ENCODE results near the gene ZFP28.

Gene ZFP28

GRCh38 chr19:56577719-56578602, 39.2 kb downstream of the ZFP28 start:
- Histone ChIP-seq H3K4me1 (ENCODE audit: control insufficient read depth, insufficient read depth, low read depth, low read length) (no peaks in the 10 kb centered on the region), H3K4ac (ENCODE audit: low read depth in 1 of 2, low read length in 2 of 2) (no peak overlapping the region), H3K23ac (ENCODE audit: low read length in 2 of 2) (no peak overlapping the region), H3K9ac (ENCODE audit: low read length) (no peak overlapping the region), H2BK15ac (ENCODE audit: low read depth, poor library complexity, severe bottlenecking) (no peak overlapping the region), H3K27me3 (ENCODE audit: control insufficient read depth in 1 of 2, insufficient read depth in 1 of 2, low read length in 2 of 2) (no peaks in the 10 kb centered on the region), H2BK5ac (ENCODE audit: low read depth, low read length, poor library complexity, severe bottlenecking) (no peak overlapping the region), H3K4me3 (ENCODE audit: insufficient read depth in 1 of 2, low read depth in 1 of 2, low read length in 2 of 2) (peak overlapping the region in 1 of 2 experiments; percentile 66), H2BK12ac (ENCODE audit: low read length in 2 of 2) (no peak overlapping the region), H3K4me2 (ENCODE audit: low read length, poor library complexity, severe bottlenecking) (no peak overlapping the region), H3K14ac (ENCODE audit: low read length in 2 of 2) (no peak overlapping the region), H3K36me3 (ENCODE audit: control insufficient read depth in 1 of 2, insufficient read depth in 2 of 2, low read depth in 1 of 2, low read length in 2 of 2) (peaks cover 4 to 52% of the 10 kb centered on the region in 2 experiments), H3K9me3 (ENCODE audit: control insufficient read depth, low read length) (peaks cover 100% of the 10 kb centered on the region), H2BK120ac (ENCODE audit: low read depth, low read length) (no peak overlapping the region), H3K79me1 (replicated peaks; ENCODE audit: low read length, poor library complexity, severe bottlenecking) (no peaks in the 10 kb centered on the region), H2AFZ (ENCODE audit: low read depth, low read length) (no peak overlapping the region), H3K27ac (ENCODE audit: low read length, poor library complexity, severe bottlenecking) (no peak overlapping the region), H2AK5ac (ENCODE audit: low read length, severe bottlenecking) (no peak overlapping the region), H4K91ac (ENCODE audit: low read length) (no peak overlapping the region), H4K8ac (ENCODE audit: low read length) (no peak overlapping the region), H3K18ac (ENCODE audit: low read depth in 1 of 2, low read length in 2 of 2) (no peak overlapping the region)
- 96% methylated on average over 10 of the region's 11 CpGs for WGBS
- no peak for DNase-seq

GRCh38 chr19:56594446-56594782, 55.7 kb downstream of the ZFP28 start:
- Histone ChIP-seq H4K91ac (ENCODE audit: low read length) (no peak overlapping the region), H3K9ac (ENCODE audit: low read length) (peak overlapping the region; percentile 93), H2BK15ac (ENCODE audit: low read depth, poor library complexity, severe bottlenecking) (no peak overlapping the region), H3K18ac (ENCODE audit: low read depth in 1 of 2, low read length in 2 of 2) (no peak overlapping the region), H3K14ac (ENCODE audit: low read length in 2 of 2) (no peak overlapping the region), H3K79me1 (replicated peaks; ENCODE audit: low read length, poor library complexity, severe bottlenecking) (peaks cover 17% of the 10 kb centered on the region), H3K27ac (ENCODE audit: low read length, poor library complexity, severe bottlenecking) (no peak overlapping the region), H2AFZ (ENCODE audit: low read depth, low read length) (peak overlapping the region; percentile 55), H2BK120ac (ENCODE audit: low read depth, low read length) (no peak overlapping the region), H3K23ac (ENCODE audit: low read length in 2 of 2) (no peak overlapping the region), H3K4me1 (ENCODE audit: control insufficient read depth, insufficient read depth, low read depth, low read length) (peaks cover 6% of the 10 kb centered on the region), H3K36me3 (ENCODE audit: control insufficient read depth in 1 of 2, insufficient read depth in 2 of 2, low read depth in 1 of 2, low read length in 2 of 2) (peaks cover 14 to 18% of the 10 kb centered on the region in 2 experiments), H2AK5ac (ENCODE audit: low read length, severe bottlenecking) (no peak overlapping the region), H3K4me3 (ENCODE audit: insufficient read depth in 1 of 2, low read depth in 1 of 2, low read length in 2 of 2) (peak overlapping the region in 1 of 2 experiments; percentile 100), H3K4me2 (ENCODE audit: low read length, poor library complexity, severe bottlenecking) (no peak overlapping the region), H2BK12ac (ENCODE audit: low read length in 2 of 2) (no peak overlapping the region), H3K9me3 (ENCODE audit: control insufficient read depth, low read length) (peaks cover 32% of the 10 kb centered on the region), H4K8ac (ENCODE audit: low read length) (no peak overlapping the region), H3K4ac (ENCODE audit: low read depth in 1 of 2, low read length in 2 of 2) (no peak overlapping the region), H2BK5ac (ENCODE audit: low read depth, low read length, poor library complexity, severe bottlenecking) (no peak overlapping the region), H3K27me3 (ENCODE audit: control insufficient read depth in 1 of 2, insufficient read depth in 1 of 2, low read length in 2 of 2) (no peaks in the 10 kb centered on the region)
- DNase-seq: no peak
- 60% methylated on average over 4 of the region's 4 CpGs for WGBS

- no peak within 1 kb of the TSS for H2BK120ac ChIP-seq (ENCODE audit: low read depth, low read length)
- H2BK5ac ChIP-seq (ENCODE audit: low read depth, low read length, poor library complexity, severe bottlenecking): peak within 1 kb of the TSS; percentile 0
- H3K27ac ChIP-seq (ENCODE audit: low read length, poor library complexity, severe bottlenecking): no peak within 1 kb of the TSS
- H3K4me3 ChIP-seq (ENCODE audit: insufficient read depth in 1 of 2, low read depth in 1 of 2, low read length in 2 of 2): peak within 1 kb of the TSS; percentile 98 to 100
- peaks cover 17% of the 10 kb centered on the region for H3K79me1 ChIP-seq (replicated peaks; ENCODE audit: low read length, poor library complexity, severe bottlenecking)
- H3K4me1 ChIP-seq (ENCODE audit: control insufficient read depth, insufficient read depth, low read depth, low read length): peaks cover 6% of the 10 kb centered on the region
- H3K18ac ChIP-seq (ENCODE audit: low read depth in 1 of 2, low read length in 2 of 2): peak within 1 kb of the TSS; percentile 85 to 96
- peaks cover 27% of the 10 kb centered on the region for H3K9me3 ChIP-seq (ENCODE audit: control insufficient read depth, low read length)
- H3K36me3 ChIP-seq (ENCODE audit: control insufficient read depth in 1 of 2, insufficient read depth in 2 of 2, low read depth in 1 of 2, low read length in 2 of 2): peaks cover 14 to 18% of the 10 kb centered on the region in 2 experiments
- H2BK12ac ChIP-seq (ENCODE audit: low read length in 2 of 2): no peak within 1 kb of the TSS
- H4K8ac ChIP-seq (ENCODE audit: low read length): peak within 1 kb of the TSS; percentile 93
- H3K9ac ChIP-seq (ENCODE audit: low read length): peak within 1 kb of the TSS; percentile 93
- peak within 1 kb of the TSS; percentile 84 for H2AFZ ChIP-seq (ENCODE audit: low read depth, low read length)
- H3K4ac ChIP-seq (ENCODE audit: low read depth in 1 of 2, low read length in 2 of 2): peak within 1 kb of the TSS in 1 of 2 experiments; percentile 77
- H3K4me2 ChIP-seq (ENCODE audit: low read length, poor library complexity, severe bottlenecking): peak within 1 kb of the TSS; percentile 55
- H3K14ac ChIP-seq (ENCODE audit: low read length in 2 of 2): peak within 1 kb of the TSS in 1 of 2 experiments; percentile 98
- no peak within 1 kb of the TSS for H2AK5ac ChIP-seq (ENCODE audit: low read length, severe bottlenecking)
- DNase-seq: peak; percentile 85
- peak within 1 kb of the TSS in 1 of 2 experiments; percentile 91 for H3K23ac ChIP-seq (ENCODE audit: low read length in 2 of 2)
- H3K27me3 ChIP-seq (ENCODE audit: control insufficient read depth in 1 of 2, insufficient read depth in 1 of 2, low read length in 2 of 2): no peaks in the 10 kb centered on the region
- H4K91ac ChIP-seq (ENCODE audit: low read length): peak within 1 kb of the TSS; percentile 72
- under 1% methylated on average over 52 of the region's 52 CpGs for WGBS
- no peak within 1 kb of the TSS for H2BK15ac ChIP-seq (ENCODE audit: low read depth, poor library complexity, severe bottlenecking)
Measured at GRCh38 chr19:56594783-56595547, 56.2 kb downstream of the ZFP28 start, which contains the start of gene ZNF71. TSS of gene ZNF71 (plus strand) at chr19:56595302. CDS start at chr19:56601559, 6,257 bp downstream.

GRCh38 chr19:56595548-56595899, 56.8 kb downstream of the ZFP28 start:
- Histone ChIP-seq H3K27me3 (ENCODE audit: control insufficient read depth in 1 of 2, insufficient read depth in 1 of 2, low read length in 2 of 2) (no peaks in the 10 kb centered on the region), H2BK120ac (ENCODE audit: low read depth, low read length) (no peak overlapping the region), H2BK15ac (ENCODE audit: low read depth, poor library complexity, severe bottlenecking) (no peak overlapping the region), H2BK12ac (ENCODE audit: low read length in 2 of 2) (no peak overlapping the region), H3K79me1 (replicated peaks; ENCODE audit: low read length, poor library complexity, severe bottlenecking) (peaks cover 17% of the 10 kb centered on the region), H3K4me1 (ENCODE audit: control insufficient read depth, insufficient read depth, low read depth, low read length) (peaks cover 6% of the 10 kb centered on the region), H3K9me3 (ENCODE audit: control insufficient read depth, low read length) (peaks cover 24% of the 10 kb centered on the region), H3K27ac (ENCODE audit: low read length, poor library complexity, severe bottlenecking) (no peak overlapping the region), H4K8ac (ENCODE audit: low read length) (peak overlapping the region; percentile 93), H3K4ac (ENCODE audit: low read depth in 1 of 2, low read length in 2 of 2) (peak overlapping the region in 1 of 2 experiments; percentile 77), H3K36me3 (ENCODE audit: control insufficient read depth in 1 of 2, insufficient read depth in 2 of 2, low read depth in 1 of 2, low read length in 2 of 2) (peaks cover 14 to 19% of the 10 kb centered on the region in 2 experiments), H3K23ac (ENCODE audit: low read length in 2 of 2) (peak overlapping the region in 1 of 2 experiments; percentile 91), H3K4me3 (ENCODE audit: insufficient read depth in 1 of 2, low read depth in 1 of 2, low read length in 2 of 2) (peak overlapping the region; percentile 98 to 100), H2AK5ac (ENCODE audit: low read length, severe bottlenecking) (no peak overlapping the region), H2BK5ac (ENCODE audit: low read depth, low read length, poor library complexity, severe bottlenecking) (peak overlapping the region; percentile 0), H3K9ac (ENCODE audit: low read length) (peak overlapping the region; percentile 93), H4K91ac (ENCODE audit: low read length) (peak overlapping the region; percentile 72), H3K4me2 (ENCODE audit: low read length, poor library complexity, severe bottlenecking) (peak overlapping the region; percentile 51), H3K18ac (ENCODE audit: low read depth in 1 of 2, low read length in 2 of 2) (peak overlapping the region; percentile 85 to 96), H2AFZ (ENCODE audit: low read depth, low read length) (peak overlapping the region; percentile 84), H3K14ac (ENCODE audit: low read length in 2 of 2) (peak overlapping the region in 1 of 2 experiments; percentile 98)
- DNase-seq: peak; percentile 44
- WGBS: 0% methylated on average over 4 of the region's 4 CpGs
